HepG2 (cell line): Measurements from ENCODE around the gene CYB561. TPM values are rescaled to one million over a fixed set of nuclear protein-coding genes. Genes with fewer than 3 reads are reported as not detected.

Experiments
- BCL6 ChIP-seq: IDR thresholded peaks from 2 replicates; pipeline ENCODE4 v1.6.1; 2016; ENCODE audit warnings: missing genetic modification reagents, missing compliant biosample characterization
- CCAR2 ChIP-seq: fragments of 200-400 bp; formaldehyde crosslinking; optimal IDR thresholded peaks from 2 replicates; pipeline ENCODE3; 2018; ENCODE audit warnings: low read depth, mild to moderate bottlenecking, low read length, moderate library complexity
- DBP ChIP-seq: sonication (generic); formaldehyde crosslinking; IDR thresholded peaks from 2 replicates; pipeline ENCODE4 v1.4.0; 2020; ENCODE audit warnings: missing genetic modification reagents; ENCODE audit errors: not compliant biosample characterization
- FOSL2 ChIP-seq: sonication (generic); formaldehyde crosslinking; IDR thresholded peaks from 2 replicates; pipeline ENCODE4 v1.4.0; 2020; ENCODE audit warnings: missing genetic modification reagents
- GMEB1 ChIP-seq: sonication (generic); formaldehyde crosslinking; IDR thresholded peaks from 2 replicates; pipeline ENCODE4 v1.5.1; 2020; ENCODE audit warnings: missing genetic modification reagents, mild to moderate bottlenecking, borderline replicate concordance
- HDAC1 ChIP-seq: sonication (generic); formaldehyde crosslinking; IDR thresholded peaks from 2 replicates; pipeline ENCODE4 v1.5.1; 2020; ENCODE audit warnings: mild to moderate bottlenecking, missing genetic modification reagents
- HNRNPH1 ChIP-seq: fragments of 200-400 bp; formaldehyde crosslinking; optimal IDR thresholded peaks from 2 replicates; pipeline ENCODE3; 2017; ENCODE audit warnings: mild to moderate bottlenecking, low read depth, low read length
- KDM2A ChIP-seq: sonication (generic); formaldehyde crosslinking; IDR thresholded peaks from 2 replicates; pipeline ENCODE4 v1.4.0; 2020; ENCODE audit warnings: low read depth, missing genetic modification reagents, borderline replicate concordance
- KDM5B ChIP-seq: sonication (generic); formaldehyde crosslinking; IDR thresholded peaks from 2 replicates; pipeline ENCODE4 v1.4.0; 2020; ENCODE audit warnings: missing genetic modification reagents, mild to moderate bottlenecking, borderline replicate concordance
- MXD4 ChIP-seq: IDR thresholded peaks from 2 replicates; pipeline ENCODE4 v1.6.1; 2016; ENCODE audit warnings: mild to moderate bottlenecking, missing biosample characterization, missing genetic modification reagents
- POLR2AphosphoS5 ChIP-seq: IDR thresholded peaks from 2 replicates; pipeline ENCODE4 v1.6.1; 2012; ENCODE audit warnings: low read depth, low read length
- SIN3A ChIP-seq: IDR thresholded peaks from 2 replicates; pipeline ENCODE4 v1.6.1; 2011; ENCODE audit warnings: low read depth, mild to moderate bottlenecking, control low read depth, low read length, borderline replicate concordance
- SIX4 ChIP-seq: sonication (generic); formaldehyde crosslinking; IDR thresholded peaks from 2 replicates; pipeline ENCODE4 v1.4.0; 2020; ENCODE audit warnings: missing genetic modification reagents
- SOX5 ChIP-seq: IDR thresholded peaks from 2 replicates; pipeline ENCODE4 v1.6.1; 2016; ENCODE audit warnings: borderline replicate concordance
- TERF1 ChIP-seq: sonication (generic); formaldehyde crosslinking; IDR thresholded peaks from 2 replicates; pipeline ENCODE4 v1.8.0; 2022; ENCODE audit warnings: mild to moderate bottlenecking, missing genetic modification reagents, moderate library complexity
- TP53 ChIP-seq: sonication (generic); formaldehyde crosslinking; conservative IDR thresholded peaks from 2 replicates; pipeline ENCODE4 v1.4.0; 2020; ENCODE audit warnings: missing genetic modification reagents
- ZBTB25 ChIP-seq: IDR thresholded peaks from 2 replicates; pipeline ENCODE4 v1.6.1; 2018; ENCODE audit warnings: missing genetic modification reagents
- ZFP36 ChIP-seq: fragments of 150-350 bp; IDR thresholded peaks from 2 replicates; pipeline ENCODE4 v1.6.1; 2018; ENCODE audit warnings: borderline replicate concordance, low read length, low read depth; ENCODE audit not compliant: partially characterized antibody
- ZNF383 ChIP-seq: sonication (generic); formaldehyde crosslinking; IDR thresholded peaks from 2 replicates; pipeline ENCODE4 v1.4.0; 2020; ENCODE audit warnings: missing genetic modification reagents, mild to moderate bottlenecking, borderline replicate concordance
- ZNF629 ChIP-seq: sonication (generic); formaldehyde crosslinking; conservative IDR thresholded peaks from 2 replicates; pipeline ENCODE4 v1.5.0; 2020; ENCODE audit warnings: missing genetic modification reagents
- ZNF687 ChIP-seq: sonication (generic); formaldehyde crosslinking; IDR thresholded peaks from 2 replicates; pipeline ENCODE4 v1.5.1; 2020; ENCODE audit warnings: mild to moderate bottlenecking, missing genetic modification reagents, moderate library complexity
- ZSCAN12 ChIP-seq: sonication (generic); formaldehyde crosslinking; IDR thresholded peaks from 2 replicates; pipeline ENCODE4 v1.9.0; 2021; ENCODE audit warnings: mild to moderate bottlenecking, missing genetic modification reagents
- polyA plus RNA-seq, 8 experiments: library from polyadenylated mRNA; depleted of rRNA in 3 of 8; stranded (reverse) in 7 of 8; unstranded in 1 of 8; fragments of >200 nt; fragmentation: Illumina TruSeq in 4 of 8; extraction: Trizol in 4 of 8; gene quantifications; 2 replicates each; pipeline versions ENCODE4 v1.2.1 to v1.2.3, GENCODE V29; 2011 to 2016; ENCODE audit warnings: low read depth in 4 of 8, missing spikeins in 1 of 8, mixed read lengths in 1 of 8; ENCODE audit not compliant: insufficient read depth in 1 of 8
- total RNA-seq, 5 experiments: library from RNA; depleted of rRNA; stranded (reverse); fragments of >200 nt; fragmentation: Illumina TruSeq; extraction: Trizol; gene quantifications; 2 replicates each; pipeline ENCODE4 v1.2.3, GENCODE V29; 2016; ENCODE audit warnings: low read depth in 1 of 5

Gene CYB561
- total and polyA plus RNA-seq, 2 of the 13 experiments (the other 11 are each of a cell fraction or from before 2014, with no cell fraction given): 1.5 to 6.7 TPM

- TF ChIP-seq HNRNPH1: no peak
- no peak for TF ChIP-seq TERF1
- TF ChIP-seq KDM5B (CRISPR knock-in tag): no peak
- peak; percentile 35; the same call in 1 of the 2 replicates for TF ChIP-seq FOSL2 (CRISPR knock-in tag)
- no peak for TF ChIP-seq TP53 (CRISPR knock-in tag)
- TF ChIP-seq SOX5: no peak
- TF ChIP-seq POLR2AphosphoS5: no peak
- TF ChIP-seq SIN3A: no peak
- peak; percentile 49; the same call in 1 of the 2 replicates for TF ChIP-seq MXD4 (CRISPR knock-in tag)
- TF ChIP-seq DBP (CRISPR knock-in tag): no peak
- no peak for TF ChIP-seq HDAC1
- TF ChIP-seq CCAR2: no peak
- TF ChIP-seq BCL6: 0 out of 2 replicates have a peak, but pooled peaks have one; percentile 21
- 0 out of 2 replicates have a peak, but pooled peaks have one; percentile 53 for TF ChIP-seq ZBTB25 (CRISPR knock-in tag)
- no peak for TF ChIP-seq ZNF687
- TF ChIP-seq ZNF383 (CRISPR knock-in tag): no peak
- no peak for TF ChIP-seq ZNF629
- peak; percentile 65; the same call in 1 of the 2 replicates for TF ChIP-seq KDM2A (CRISPR knock-in tag)
- no peak for TF ChIP-seq GMEB1 (CRISPR knock-in tag)
- no peak for TF ChIP-seq SIX4 (CRISPR knock-in tag)
- peak; percentile 64 for TF ChIP-seq ZFP36
- no peak for TF ChIP-seq ZSCAN12 (CRISPR knock-in tag)
Measured at GRCh38 chr17:63425483-63425882, 20.6 kb downstream of the CYB561 start (continued).
